GM12801 (cell line): ENCODE measurements around the gene PCNX2.

ENCODE experiments used
- TF ChIP-seq, protein P1 (sequence below): IDR thresholded peaks from one replicate; pipeline ENCODE4 v1.5.1; 2011; ENCODE audit warnings: control low read depth; ENCODE audit not compliant: insufficient read length; ENCODE audit errors: extremely low read depth

Gene PCNX2

GRCh38 chr1:233237647-233238046 is 57.9 kb downstream of the PCNX2 start:
- TF ChIP-seq, protein P1, sequence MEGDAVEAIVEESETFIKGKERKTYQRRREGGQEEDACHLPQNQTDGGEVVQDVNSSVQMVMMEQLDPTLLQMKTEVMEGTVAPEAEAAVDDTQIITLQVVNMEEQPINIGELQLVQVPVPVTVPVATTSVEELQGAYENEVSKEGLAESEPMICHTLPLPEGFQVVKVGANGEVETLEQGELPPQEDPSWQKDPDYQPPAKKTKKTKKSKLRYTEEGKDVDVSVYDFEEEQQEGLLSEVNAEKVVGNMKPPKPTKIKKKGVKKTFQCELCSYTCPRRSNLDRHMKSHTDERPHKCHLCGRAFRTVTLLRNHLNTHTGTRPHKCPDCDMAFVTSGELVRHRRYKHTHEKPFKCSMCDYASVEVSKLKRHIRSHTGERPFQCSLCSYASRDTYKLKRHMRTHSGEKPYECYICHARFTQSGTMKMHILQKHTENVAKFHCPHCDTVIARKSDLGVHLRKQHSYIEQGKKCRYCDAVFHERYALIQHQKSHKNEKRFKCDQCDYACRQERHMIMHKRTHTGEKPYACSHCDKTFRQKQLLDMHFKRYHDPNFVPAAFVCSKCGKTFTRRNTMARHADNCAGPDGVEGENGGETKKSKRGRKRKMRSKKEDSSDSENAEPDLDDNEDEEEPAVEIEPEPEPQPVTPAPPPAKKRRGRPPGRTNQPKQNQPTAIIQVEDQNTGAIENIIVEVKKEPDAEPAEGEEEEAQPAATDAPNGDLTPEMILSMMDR = no peak

GRCh38 chr1:233233508-233234040 is 62.0 kb downstream of the PCNX2 start:
- TF ChIP-seq, protein P1 = no peak

DNA sequence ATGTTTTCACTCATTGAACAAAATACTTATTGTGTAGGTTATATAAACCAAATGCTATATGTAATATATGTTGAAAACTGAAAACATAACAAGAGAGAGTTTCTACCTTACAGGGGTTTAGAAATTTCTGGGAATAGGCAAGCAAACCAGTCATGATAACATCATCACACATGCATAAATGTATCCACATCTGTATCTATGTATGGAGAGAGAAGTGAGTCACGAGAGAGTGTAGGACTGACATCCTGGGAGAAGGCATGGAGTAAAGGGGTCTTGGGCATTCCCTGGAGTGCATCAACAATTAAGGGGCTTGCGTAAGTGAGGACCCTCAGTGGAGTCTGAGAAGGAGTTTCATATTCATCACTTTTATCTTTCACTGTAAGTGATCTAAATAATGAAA is 65.5 kb downstream of the PCNX2 start:
- TF ChIP-seq, protein P1 = no peak

- TF ChIP-seq, protein P1 = no peak
These were observed 66.2 kb downstream of the PCNX2 start for GRCh38 chr1:233229288-233229687.

- TF ChIP-seq, protein P1 = no peak
These were observed 67.5 kb downstream of the PCNX2 start for GRCh38 chr1:233227930-233228465.

GRCh38 chr1:233224311-233224710 is 71.2 kb downstream of the PCNX2 start:
- TF ChIP-seq, protein P1 = no peak

GRCh38 chr1:233217832-233218231 is 77.7 kb downstream of the PCNX2 start:
- TF ChIP-seq, protein P1 = no peak
